ENCODE results near the gene ANKS1A.

- no peak for TF ChIP-seq EZH2phosphoT487 (IDR thresholded peaks at IDR 0.05; ENCODE audit: low read length)
- TF ChIP-seq, protein P1, sequence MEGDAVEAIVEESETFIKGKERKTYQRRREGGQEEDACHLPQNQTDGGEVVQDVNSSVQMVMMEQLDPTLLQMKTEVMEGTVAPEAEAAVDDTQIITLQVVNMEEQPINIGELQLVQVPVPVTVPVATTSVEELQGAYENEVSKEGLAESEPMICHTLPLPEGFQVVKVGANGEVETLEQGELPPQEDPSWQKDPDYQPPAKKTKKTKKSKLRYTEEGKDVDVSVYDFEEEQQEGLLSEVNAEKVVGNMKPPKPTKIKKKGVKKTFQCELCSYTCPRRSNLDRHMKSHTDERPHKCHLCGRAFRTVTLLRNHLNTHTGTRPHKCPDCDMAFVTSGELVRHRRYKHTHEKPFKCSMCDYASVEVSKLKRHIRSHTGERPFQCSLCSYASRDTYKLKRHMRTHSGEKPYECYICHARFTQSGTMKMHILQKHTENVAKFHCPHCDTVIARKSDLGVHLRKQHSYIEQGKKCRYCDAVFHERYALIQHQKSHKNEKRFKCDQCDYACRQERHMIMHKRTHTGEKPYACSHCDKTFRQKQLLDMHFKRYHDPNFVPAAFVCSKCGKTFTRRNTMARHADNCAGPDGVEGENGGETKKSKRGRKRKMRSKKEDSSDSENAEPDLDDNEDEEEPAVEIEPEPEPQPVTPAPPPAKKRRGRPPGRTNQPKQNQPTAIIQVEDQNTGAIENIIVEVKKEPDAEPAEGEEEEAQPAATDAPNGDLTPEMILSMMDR (IDR thresholded peaks at IDR 0.05; ENCODE audit: low read length) = no peak
Measured at GRCh38 chr6:35080016-35080680, 191.1 kb downstream of the ANKS1A start.

Data from MM.1S (cell line).